K562 treated with DMSO at 1 percent for 48 hours (cell line): Measurements from ENCODE around the gene TPX2. TPM values are rescaled to one million over a fixed set of nuclear protein-coding genes. Genes with fewer than 3 reads are reported as not detected.

Experiments
- total RNA-seq: library from RNA; unstranded; fragments of 300-600 nt; gene quantifications from 2 replicates; pipeline ENCODE4 v1.2.3, GENCODE V29; 2022; ENCODE audit warnings: low replicate concordance; ENCODE audit errors: extremely low read depth

TPX2 gene
- 210 TPM in 1 of 2 replicates, not detected in the other for total RNA-seq

GRCh38 chr20:31738729-31739549, at the start of gene TPX2:
Gene TPX2, plus strand, starts transcription at chr20:31739290. Its CDS starts 18,187 bp downstream, at chr20:31757477.

GRCh38 chr20:31722257-31723068, 16.6 kb upstream of the TPX2 start, which contains the start of gene BCL2L1:
Gene BCL2L1, minus strand, starts transcription at chr20:31722868. Its CDS starts 650 bp downstream, at chr20:31722218.

GRCh38 chr20:31819083-31819784, 80.1 kb downstream of the TPX2 start, which contains the start of gene MYLK2:
Gene MYLK2, plus strand, starts transcription at chr20:31819356. Its CDS starts 225 bp downstream, at chr20:31819581.

GRCh38 chr20:31845300-31845863, 106.3 kb downstream of the TPX2 start, which contains the start of gene FOXS1:
Gene FOXS1, minus strand, starts transcription at chr20:31845604. Its CDS starts 62 bp downstream, at chr20:31845542.

Other genes starting within 250 kb of the TPX2 start
- gene HM13, start 224.8 kb upstream of the TPX2 start, total RNA-seq = not detected in 2 replicates
- gene ID1, start 134.0 kb upstream of the TPX2 start, total RNA-seq = not detected in 2 replicates
- gene COX4I2, start 101.4 kb upstream of the TPX2 start, total RNA-seq = not detected in 2 replicates
- not detected in 2 replicates for gene BCL2L1, start 16.4 kb upstream of the TPX2 start, total RNA-seq
- not detected in 2 replicates for gene MYLK2, start 80.1 kb downstream of the TPX2 start, total RNA-seq
- not detected in 2 replicates for gene FOXS1, start 106.3 kb downstream of the TPX2 start, total RNA-seq
- gene DUSP15, start 131.2 kb downstream of the TPX2 start, total RNA-seq = not detected in 2 replicates
- gene TTLL9, start 131.3 kb downstream of the TPX2 start, total RNA-seq = not detected in 2 replicates
- gene PDRG1, start 212.8 kb downstream of the TPX2 start, total RNA-seq = not detected in 2 replicates
- not detected in 2 replicates for gene XKR7, start 228.9 kb downstream of the TPX2 start, total RNA-seq